ENCODE results near the gene GPC6. TPM values are rescaled to one million over a fixed set of nuclear protein-coding genes. Genes with fewer than 3 reads are reported as not detected.

Gene GPC6
- total RNA-seq, 4 donors from 2014 or later = 6.7 to 67.2 (median 11.1) TPM

DNA sequence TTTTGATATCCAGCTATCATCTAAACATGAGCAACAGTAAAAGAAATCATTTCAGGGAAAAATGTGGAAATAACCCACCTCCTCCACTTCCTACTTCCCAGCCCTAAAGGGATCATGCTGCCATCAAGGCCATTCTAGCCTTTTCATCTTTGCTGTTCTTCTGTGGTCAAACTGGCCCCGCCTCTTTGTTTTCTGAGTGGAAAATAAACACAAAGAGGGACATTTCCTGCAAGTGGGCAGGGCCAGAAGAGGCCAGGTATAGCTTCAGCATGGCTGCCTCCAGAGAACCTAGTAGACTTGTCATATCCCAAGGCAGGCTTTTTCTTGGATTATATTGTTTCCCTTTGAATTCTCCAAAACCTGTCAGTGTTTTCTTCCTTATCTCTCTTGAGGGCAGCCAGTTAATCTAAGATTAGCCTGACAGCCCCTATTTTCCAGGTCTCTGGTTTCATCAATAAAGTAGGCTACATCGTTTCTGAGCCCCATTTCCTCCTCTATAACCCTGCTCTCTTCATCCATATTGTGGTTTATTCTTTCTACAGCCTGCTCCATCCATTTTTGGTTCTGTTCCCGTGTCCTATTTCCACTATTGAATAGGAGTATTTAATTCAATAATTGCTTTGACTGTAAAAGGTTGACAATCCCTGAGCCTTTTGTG lies 117.6 kb downstream of the GPC6 start:
- no peak for TF ChIP-seq POLR2A (IDR thresholded peaks at IDR 0.05)
- TF ChIP-seq, protein P1, sequence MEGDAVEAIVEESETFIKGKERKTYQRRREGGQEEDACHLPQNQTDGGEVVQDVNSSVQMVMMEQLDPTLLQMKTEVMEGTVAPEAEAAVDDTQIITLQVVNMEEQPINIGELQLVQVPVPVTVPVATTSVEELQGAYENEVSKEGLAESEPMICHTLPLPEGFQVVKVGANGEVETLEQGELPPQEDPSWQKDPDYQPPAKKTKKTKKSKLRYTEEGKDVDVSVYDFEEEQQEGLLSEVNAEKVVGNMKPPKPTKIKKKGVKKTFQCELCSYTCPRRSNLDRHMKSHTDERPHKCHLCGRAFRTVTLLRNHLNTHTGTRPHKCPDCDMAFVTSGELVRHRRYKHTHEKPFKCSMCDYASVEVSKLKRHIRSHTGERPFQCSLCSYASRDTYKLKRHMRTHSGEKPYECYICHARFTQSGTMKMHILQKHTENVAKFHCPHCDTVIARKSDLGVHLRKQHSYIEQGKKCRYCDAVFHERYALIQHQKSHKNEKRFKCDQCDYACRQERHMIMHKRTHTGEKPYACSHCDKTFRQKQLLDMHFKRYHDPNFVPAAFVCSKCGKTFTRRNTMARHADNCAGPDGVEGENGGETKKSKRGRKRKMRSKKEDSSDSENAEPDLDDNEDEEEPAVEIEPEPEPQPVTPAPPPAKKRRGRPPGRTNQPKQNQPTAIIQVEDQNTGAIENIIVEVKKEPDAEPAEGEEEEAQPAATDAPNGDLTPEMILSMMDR (IDR thresholded peaks at IDR 0.05) = no peak
- H3K4me1 ChIP-seq = no peaks in the 10 kb centered on the region
- intact Hi-C loops (cut with DNase I; ENCODE audit: low total_unique reads) = no loop called here
- H3K9me3 ChIP-seq = no peaks in the 10 kb centered on the region
- H3K27me3 ChIP-seq = no peaks in the 10 kb centered on the region
- H3K27ac ChIP-seq = no peak overlapping the region
- no peaks in the 10 kb centered on the region for H3K36me3 ChIP-seq
- DNase-seq = no peak
- no peak overlapping the region for H3K4me3 ChIP-seq

DNA sequence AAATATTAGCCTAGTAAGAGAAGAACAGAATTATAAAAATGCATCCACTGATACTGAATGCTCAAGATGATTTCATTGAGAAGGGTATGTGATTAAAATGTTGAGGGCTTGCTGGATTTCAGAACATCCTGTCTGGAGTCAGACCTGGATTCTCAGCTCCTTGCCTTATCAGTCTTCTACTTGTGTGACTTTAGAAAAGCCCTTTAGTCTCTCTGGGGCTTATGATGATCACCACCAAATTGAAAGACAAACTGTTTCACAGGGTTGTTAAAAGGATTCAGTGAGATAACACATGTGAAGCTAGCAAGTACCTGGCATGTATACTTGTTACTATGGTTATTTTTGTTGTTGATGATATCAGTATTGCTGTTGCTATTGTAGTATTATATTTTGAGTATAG lies 118.4 kb downstream of the GPC6 start:
- H3K4me1 ChIP-seq = no peaks in the 10 kb centered on the region
- intact Hi-C loops (cut with DNase I; ENCODE audit: low total_unique reads) = no loop called here
- no peaks in the 10 kb centered on the region for H3K9me3 ChIP-seq
- H3K36me3 ChIP-seq = no peaks in the 10 kb centered on the region
- no peaks in the 10 kb centered on the region for H3K27me3 ChIP-seq
- no peak overlapping the region for H3K4me3 ChIP-seq
- TF ChIP-seq, protein P1 (IDR thresholded peaks at IDR 0.05) = no peak
- no peak for TF ChIP-seq POLR2A (IDR thresholded peaks at IDR 0.05)
- DNase-seq = no peak
- H3K27ac ChIP-seq = no peak overlapping the region

DNA sequence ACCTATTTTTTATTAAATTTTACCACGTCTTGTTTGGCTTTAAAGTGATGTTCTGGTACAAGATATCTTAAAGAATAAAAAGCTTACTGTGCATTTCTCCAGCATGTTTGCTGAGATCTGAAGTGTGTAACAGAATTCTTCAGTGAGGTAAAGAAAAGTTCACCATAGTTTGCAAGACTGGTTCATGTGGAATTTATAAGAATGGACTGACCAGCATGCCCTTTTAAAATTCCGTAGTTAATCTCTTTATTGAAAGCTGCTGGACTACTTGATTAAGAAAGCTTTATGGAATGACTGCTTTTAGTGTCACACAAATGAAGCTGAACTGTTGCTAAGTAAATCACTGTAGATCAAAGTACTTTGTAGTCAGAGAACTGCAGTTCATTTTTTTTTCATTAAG lies 119.2 kb downstream of the GPC6 start:
- H3K9me3 ChIP-seq = no peaks in the 10 kb centered on the region
- intact Hi-C loops (cut with DNase I; ENCODE audit: low total_unique reads) = no loop called here
- no peaks in the 10 kb centered on the region for H3K36me3 ChIP-seq
- no peaks in the 10 kb centered on the region for H3K4me1 ChIP-seq
- H3K4me3 ChIP-seq = no peak overlapping the region
- TF ChIP-seq POLR2A (IDR thresholded peaks at IDR 0.05) = no peak
- TF ChIP-seq, protein P1 (IDR thresholded peaks at IDR 0.05) = no peak
- no peak for DNase-seq
- H3K27me3 ChIP-seq = no peaks in the 10 kb centered on the region
- no peak overlapping the region for H3K27ac ChIP-seq

DNA sequence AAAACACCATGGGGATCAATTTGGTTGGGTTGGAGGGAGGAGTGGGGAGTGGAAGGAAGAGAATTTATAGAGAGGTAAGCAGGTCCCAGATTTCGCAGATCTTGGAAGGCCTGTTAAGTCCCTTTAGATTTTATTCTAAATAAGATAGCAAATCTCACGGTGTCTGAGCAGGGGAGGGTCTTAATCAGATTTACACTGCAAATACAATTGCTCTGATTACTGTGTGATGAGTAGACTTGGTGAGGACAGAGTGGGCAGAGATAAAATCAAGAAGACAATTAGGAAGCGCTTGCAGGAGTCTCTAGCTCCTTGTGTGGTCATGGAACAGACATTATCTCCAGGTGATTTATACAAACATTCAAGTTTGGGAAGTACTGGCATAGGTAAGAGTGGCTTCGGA lies 126.0 kb downstream of the GPC6 start:
- H3K9me3 ChIP-seq = no peaks in the 10 kb centered on the region
- no peak for DNase-seq
- TF ChIP-seq, protein P1 (IDR thresholded peaks at IDR 0.05) = no peak
- no peak for TF ChIP-seq POLR2A (IDR thresholded peaks at IDR 0.05)

DNA sequence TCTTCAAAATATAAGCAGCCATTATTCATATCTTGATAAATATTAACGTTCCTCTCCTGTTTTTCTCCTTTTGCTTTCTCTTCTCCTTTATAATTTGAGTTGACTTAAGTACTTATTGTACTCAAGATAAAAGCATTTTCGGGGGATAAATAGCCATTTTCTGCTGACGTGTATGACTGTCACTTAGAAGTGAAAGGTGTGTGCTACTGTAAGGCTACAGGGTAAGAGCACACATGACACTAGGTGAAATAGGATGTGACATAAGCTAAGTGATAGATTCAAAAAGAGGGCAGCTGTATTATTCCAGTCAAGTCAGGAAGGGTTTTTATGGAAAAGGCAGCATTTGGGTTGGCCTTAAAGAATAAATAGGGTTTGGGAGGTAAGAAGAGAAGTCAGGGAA lies 128.5 kb downstream of the GPC6 start:
- Histone ChIP-seq H3K27ac (no peak overlapping the region), H3K36me3 (no peaks in the 10 kb centered on the region), H3K4me1 (no peaks in the 10 kb centered on the region), H3K27me3 (no peaks in the 10 kb centered on the region), H3K9me3 (no peaks in the 10 kb centered on the region), H3K4me3 (no peak overlapping the region)
- intact Hi-C loops (cut with DNase I; ENCODE audit: low total_unique reads) = no loop called here
- no peak for DNase-seq
- no peak for TF ChIP-seq POLR2A (IDR thresholded peaks at IDR 0.05)
- TF ChIP-seq, protein P1 (IDR thresholded peaks at IDR 0.05) = no peak

More for the DNA sequence above, 126.0 kb downstream of the GPC6 start:
- Histone ChIP-seq H3K4me1 (no peaks in the 10 kb centered on the region), H3K36me3 (no peaks in the 10 kb centered on the region), H3K4me3 (no peak overlapping the region), H3K27ac (no peak overlapping the region), H3K27me3 (no peaks in the 10 kb centered on the region)
- intact Hi-C loops (cut with DNase I; ENCODE audit: low total_unique reads) = no loop called here

All from uterus (tissue), 4 donors.